ENCODE measurements around the gene IGBP1. TPM values are rescaled to one million over a fixed set of nuclear protein-coding genes. Genes with fewer than 3 reads are reported as not detected.
"Not testable (repeated sequence)": the region's sequence is repeated elsewhere in the genome, so short reads cannot be mapped to it uniquely, and the experiment has no call there.

Gene IGBP1
- polyA plus RNA-seq (ENCODE audit: insufficient read length) = 132 TPM

DNA sequence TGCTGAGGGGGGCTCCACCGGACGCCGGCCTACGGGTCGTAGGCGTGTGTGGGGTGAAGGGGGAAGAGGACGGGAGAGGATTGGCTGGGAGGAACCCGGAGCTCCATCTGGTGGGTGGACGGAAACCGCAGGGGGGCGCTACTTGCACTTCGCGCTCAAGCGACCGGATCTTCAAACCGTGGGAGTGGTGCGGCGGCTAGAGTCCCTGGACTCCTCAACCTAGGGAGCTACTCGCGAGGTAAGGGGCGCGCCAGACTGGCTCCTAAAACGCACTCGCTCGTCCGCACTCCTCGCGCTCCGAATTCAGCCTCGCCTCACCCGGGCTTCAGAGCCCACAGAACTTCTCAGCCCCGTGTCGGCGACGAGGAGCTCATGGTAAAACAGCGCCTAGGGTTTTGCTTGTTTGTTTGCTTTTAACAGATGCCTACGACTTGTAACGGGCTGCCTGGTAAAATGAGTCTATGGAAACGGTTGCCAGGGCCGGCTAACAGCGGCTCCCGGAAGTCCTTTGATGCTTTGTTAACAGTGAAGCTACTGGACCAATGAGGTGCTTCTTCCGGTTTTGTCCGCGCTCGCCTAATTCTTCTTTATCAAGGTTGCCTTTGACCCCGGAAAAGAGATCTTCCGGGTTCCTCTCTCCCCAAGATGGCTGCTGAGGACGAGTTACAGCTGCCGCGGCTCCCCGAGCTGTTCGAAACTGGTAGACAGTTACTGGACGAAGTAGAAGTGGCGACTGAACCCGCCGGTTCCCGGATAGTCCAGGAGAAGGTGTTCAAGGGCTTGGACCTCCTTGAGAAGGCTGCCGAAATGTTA lies at the start of gene IGBP1:
Gene IGBP1 (plus strand): TSS at position 145 of the 813 bp plus-strand sequence. CDS start 501 bp downstream, at position 646.
- peak; percentile 68 for DNase-seq (ENCODE audit: low read depth)

- no peak for DNase-seq (ENCODE audit: low read depth)
Measured at GRCh38 chrX:70084592-70085240, 48.5 kb upstream of the IGBP1 start.

DNA sequence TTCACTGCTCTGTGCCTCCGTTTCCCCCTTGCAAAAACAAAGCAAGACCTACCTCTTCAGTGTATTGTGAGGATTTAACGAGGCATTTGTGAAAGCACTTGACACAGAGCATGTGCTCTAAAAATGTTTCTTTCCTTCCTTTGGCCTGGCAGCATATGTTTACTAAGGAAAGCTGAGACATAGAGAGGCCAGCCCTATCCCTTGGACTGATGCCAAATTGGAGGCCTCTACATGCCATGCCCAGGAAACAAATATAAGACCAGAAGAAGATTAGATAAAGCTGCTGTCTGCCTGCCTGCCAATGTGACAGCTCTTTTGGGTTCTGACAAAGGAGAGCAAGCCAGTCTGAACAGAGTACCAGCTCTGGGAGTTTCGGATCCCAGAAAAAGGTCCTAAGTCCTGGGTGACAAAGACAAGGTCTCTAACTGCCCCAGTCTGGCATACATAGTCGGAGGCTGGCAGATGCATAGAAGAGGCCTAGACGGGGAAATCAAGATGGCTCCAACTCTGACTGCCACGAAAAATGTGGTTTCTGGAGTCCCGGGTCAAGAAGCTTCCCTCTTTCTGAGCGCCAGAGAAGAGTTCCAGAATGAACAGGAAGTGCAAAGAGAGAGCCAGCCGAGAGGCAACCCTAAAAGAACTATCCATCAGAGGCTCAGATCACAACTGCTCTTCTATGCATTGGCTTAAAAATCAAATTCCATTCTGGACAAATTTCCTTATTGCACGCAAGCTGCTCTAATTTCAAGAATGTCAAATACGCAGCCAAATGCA lies 45.2 kb upstream of the IGBP1 start:
- no peak for DNase-seq (ENCODE audit: low read depth)

- no peak for DNase-seq (ENCODE audit: low read depth)
Measured at GRCh38 chrX:70088751-70089150, 44.5 kb upstream of the IGBP1 start.

- no peak for DNase-seq (ENCODE audit: low read depth)
Measured at GRCh38 chrX:70089604-70090297, 43.5 kb upstream of the IGBP1 start.

DNA sequence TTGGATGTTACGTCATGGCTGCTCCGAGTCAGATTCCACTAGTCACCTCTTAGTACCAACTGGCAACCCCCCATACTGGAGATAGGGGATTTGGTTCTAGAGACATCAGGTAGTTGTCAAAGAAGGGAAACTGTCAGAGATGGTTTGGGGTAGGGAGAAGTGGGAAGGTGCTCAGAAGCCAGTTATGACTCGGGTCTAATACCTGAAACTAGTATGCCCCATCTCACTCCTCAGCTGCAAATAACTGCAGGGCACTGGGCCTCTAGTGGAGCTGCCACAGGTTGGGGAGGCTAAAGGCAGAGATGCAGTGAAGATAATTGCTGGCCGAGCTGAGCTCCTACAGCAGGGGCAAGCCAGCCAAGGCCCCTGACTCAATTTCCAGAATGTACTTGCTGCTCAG lies 41.0 kb upstream of the IGBP1 start:
- no peak for DNase-seq (ENCODE audit: low read depth)

- DNase-seq (ENCODE audit: low read depth) = no peak
Measured at GRCh38 chrX:70096052-70096451, 37.2 kb upstream of the IGBP1 start.

GRCh38 chrX:70105229-70105628 lies 28.0 kb upstream of the IGBP1 start:
- no peak for DNase-seq (ENCODE audit: low read depth)

DNA sequence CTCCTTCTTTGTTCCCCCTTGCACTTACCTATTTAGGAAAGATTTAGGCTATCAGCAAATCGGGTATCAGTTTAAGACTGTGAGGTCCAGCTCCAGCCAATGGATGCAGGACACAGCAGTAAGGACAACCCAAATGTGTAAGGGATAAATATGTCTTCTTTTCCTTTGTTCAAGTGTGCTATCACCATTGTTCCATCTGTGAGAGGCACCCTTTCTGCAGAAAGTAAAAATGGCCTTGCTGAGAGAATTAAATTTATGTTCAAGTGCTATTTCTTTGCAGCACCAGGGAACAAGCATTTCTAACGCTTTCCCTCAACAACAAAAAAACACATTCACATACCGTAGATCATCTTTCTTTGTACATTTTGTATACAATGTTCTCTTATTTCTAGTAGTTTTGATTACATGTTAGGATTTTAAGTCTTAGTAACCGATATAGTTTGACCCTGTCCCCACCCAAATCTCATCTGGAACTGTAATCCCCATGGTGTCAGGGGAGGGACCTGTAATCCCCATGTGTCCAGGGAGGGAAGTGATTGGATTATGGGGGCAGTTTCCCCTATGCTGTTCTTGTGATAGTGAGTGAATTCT lies 21.7 kb upstream of the IGBP1 start:
- DNase-seq (ENCODE audit: low read depth) = not testable (repeated sequence)

GRCh38 chrX:70117738-70118137 lies 15.5 kb upstream of the IGBP1 start:
- DNase-seq (ENCODE audit: low read depth) = no peak

DNA sequence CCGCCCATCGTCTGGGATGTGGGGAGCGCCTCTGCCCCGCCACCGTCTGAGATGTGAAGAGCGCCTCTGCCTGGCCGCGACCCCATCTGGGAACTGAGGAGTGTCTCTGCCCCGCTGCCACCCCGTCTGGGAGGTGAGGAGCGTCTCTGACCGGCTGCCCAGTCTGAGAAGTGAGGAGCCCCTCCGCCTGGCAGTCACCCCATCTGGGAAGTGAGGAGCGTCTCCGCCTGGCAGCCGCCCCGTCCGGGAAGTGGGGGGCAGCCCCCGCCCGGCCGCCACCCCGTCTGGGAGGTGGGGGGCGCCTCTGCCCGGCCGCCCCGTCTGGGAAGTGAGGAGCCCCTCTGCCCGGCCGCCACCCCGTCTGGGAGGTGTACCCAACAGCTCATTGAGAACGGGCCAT lies 10.2 kb upstream of the IGBP1 start:
- not testable (repeated sequence) for DNase-seq (ENCODE audit: low read depth)

- no peak for DNase-seq (ENCODE audit: low read depth)
Measured at GRCh38 chrX:70124678-70125077, 8.6 kb upstream of the IGBP1 start.

DNA sequence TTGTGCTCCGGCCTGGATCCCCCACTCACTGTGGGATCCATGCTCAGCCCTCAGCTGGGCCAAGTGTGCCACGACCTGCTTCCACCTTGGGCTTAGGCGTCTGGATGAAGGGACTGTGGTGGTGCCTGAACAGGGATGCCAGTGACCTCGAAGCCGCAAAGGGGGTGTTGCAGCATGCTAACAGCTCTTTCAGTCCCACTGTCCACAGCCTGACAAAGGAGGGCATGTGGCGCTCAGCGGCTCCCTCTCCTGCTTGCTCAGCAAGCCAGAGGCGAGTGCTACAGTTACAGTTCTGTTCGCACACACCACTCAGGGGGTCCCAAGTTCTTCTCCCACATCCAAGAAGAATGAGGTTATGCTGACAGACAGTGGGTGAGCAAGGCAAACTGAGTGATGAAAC lies 5.2 kb upstream of the IGBP1 start:
- DNase-seq (ENCODE audit: low read depth) = no peak

- DNase-seq (ENCODE audit: low read depth) = no peak
Measured at GRCh38 chrX:70129816-70130215, 3.4 kb upstream of the IGBP1 start.

DNA sequence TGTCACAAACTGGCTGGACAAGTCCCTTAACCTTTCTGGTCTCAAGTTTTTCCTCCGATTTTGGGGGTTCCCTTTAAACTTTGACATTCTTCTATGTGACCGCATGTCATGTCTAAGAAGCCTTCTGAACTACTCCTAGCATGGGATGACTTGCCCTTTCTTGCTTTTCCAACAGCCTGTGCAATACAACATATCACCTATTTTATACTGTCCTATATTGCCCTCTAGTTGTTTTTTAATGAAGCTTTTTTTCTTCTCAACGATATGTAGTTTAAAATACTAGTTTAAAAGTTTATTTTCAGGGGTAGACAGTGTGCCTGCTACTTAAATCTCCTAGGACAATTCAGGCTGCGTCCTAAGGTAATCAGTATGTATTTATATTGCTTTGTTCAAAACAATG lies 1.0 kb upstream of the IGBP1 start:
- no peak for DNase-seq (ENCODE audit: low read depth)

DNA sequence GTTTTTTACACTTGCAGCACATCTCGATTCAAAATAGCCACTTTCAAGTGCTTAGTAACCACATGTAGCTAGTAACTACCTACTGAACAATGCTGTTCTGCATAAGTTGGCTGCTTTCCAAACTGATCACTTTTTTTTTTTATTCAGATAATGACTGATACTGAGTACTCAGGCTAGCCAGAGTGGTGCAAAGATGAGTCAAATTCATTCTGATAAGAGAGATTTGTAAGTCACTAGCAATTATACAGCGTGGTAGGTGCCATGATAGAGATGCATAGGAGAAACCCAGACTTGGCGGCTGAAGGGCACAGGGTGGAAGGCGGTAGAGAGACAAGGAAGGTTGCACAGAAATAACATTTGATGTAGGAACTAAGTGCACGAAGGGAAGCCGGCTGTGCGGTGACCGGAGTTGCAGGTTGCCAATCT lies 357 bp upstream of the IGBP1 start:
- no peak for DNase-seq (ENCODE audit: low read depth)

DNA sequence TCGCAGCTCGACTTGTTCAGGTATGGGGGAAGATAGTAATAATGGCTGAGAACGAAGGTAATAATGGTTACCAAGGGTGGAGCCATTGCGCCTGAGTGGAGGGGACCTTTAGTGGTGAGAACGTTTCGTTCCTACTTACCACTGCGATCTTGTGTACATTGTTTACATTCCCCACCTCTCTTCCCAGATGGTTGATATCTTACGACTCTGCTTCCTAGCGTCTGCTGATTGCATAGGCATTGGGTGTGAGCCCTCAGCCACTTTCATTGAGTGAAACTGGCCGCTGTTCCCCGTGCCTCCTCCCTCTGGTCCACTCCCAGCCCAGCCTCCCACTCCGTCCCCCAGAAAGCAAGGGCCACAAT lies 850 bp downstream of the IGBP1 start:
- no peak for DNase-seq (ENCODE audit: low read depth)

GRCh38 chrX:70138622-70139021 lies 5.4 kb downstream of the IGBP1 start:
- DNase-seq (ENCODE audit: low read depth) = no peak

GRCh38 chrX:70139736-70140135 lies 6.5 kb downstream of the IGBP1 start:
- no peak for DNase-seq (ENCODE audit: low read depth)

DNA sequence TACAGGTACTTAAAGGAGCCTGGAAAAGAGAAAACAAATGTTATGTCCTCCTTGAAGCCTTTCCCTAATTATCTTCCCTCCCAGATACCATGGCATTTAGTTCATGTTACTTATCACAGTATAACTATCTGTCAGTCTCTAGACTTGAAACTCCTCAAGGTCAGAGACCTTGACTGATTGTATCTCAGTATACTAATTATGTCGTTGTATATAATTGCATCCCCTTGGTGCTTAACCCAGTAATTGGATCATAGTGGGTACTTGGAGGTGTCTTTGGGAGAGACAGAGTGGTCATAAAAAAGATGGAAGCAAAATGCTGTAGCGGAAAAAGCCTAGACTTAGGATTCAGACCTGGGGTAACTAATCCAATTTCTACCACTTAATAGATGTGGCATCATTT lies 8.1 kb downstream of the IGBP1 start:
- DNase-seq (ENCODE audit: low read depth) = no peak
